Activated CD8-positive, alpha-beta memory T cell treated with anti-CD3 and anti-CD28 coated beads for 24 hours (primary cell): Measurements from ENCODE around the gene RAB15.
A peak's percentile ranks its signal among the peaks of the same experiment; 100 is the strongest.

Experiments used
- DNase-seq: peaks from one replicate; pipeline ENCODE4 v3.0.0-alpha.2; 2020

RAB15 gene

GRCh38 chr14:64971943-64972791 is at the start of gene RAB15:
Gene RAB15 (minus strand): TSS chr14:64972336. CDS start chr14:64972076, 260 bp downstream.
- peak; percentile 73 for DNase-seq

GRCh38 chr14:65019944-65020566 is 47.9 kb upstream of the RAB15 start:
- no peak for DNase-seq

GRCh38 chr14:65016471-65016870 is 44.3 kb upstream of the RAB15 start:
- no peak for DNase-seq

- no peak for DNase-seq
Measured at GRCh38 chr14:65015391-65015790, 43.3 kb upstream of the RAB15 start.

GRCh38 chr14:65012353-65012752 is 40.2 kb upstream of the RAB15 start:
- DNase-seq = no peak

GRCh38 chr14:65011538-65011937 is 39.4 kb upstream of the RAB15 start:
- DNase-seq = no peak

- no peak for DNase-seq
Measured at GRCh38 chr14:65010211-65010931, 38.2 kb upstream of the RAB15 start.

- no peak for DNase-seq
Measured at GRCh38 chr14:65007202-65007601, 35.1 kb upstream of the RAB15 start.

GRCh38 chr14:65006261-65006721 is 34.2 kb upstream of the RAB15 start:
- no peak for DNase-seq

GRCh38 chr14:65003394-65003793 is 31.3 kb upstream of the RAB15 start:
- no peak for DNase-seq

- no peak for DNase-seq
Measured at GRCh38 chr14:65002586-65003210, 30.6 kb upstream of the RAB15 start.

- DNase-seq = no peak
Measured at GRCh38 chr14:65001723-65002122, 29.6 kb upstream of the RAB15 start.

- no peak for DNase-seq
Measured at GRCh38 chr14:65000898-65001591, 28.9 kb upstream of the RAB15 start.

GRCh38 chr14:64998455-64998931 is 26.4 kb upstream of the RAB15 start:
- no peak for DNase-seq

GRCh38 chr14:64997108-64997794 is 25.1 kb upstream of the RAB15 start:
- DNase-seq = no peak

- no peak for DNase-seq
Measured at GRCh38 chr14:64995291-64995690, 23.2 kb upstream of the RAB15 start.

GRCh38 chr14:64994540-64994939 is 22.4 kb upstream of the RAB15 start:
- DNase-seq = no peak

GRCh38 chr14:64993266-64993930 is 21.3 kb upstream of the RAB15 start:
- DNase-seq = no peak

GRCh38 chr14:64992328-64992885 is 20.3 kb upstream of the RAB15 start:
- DNase-seq = no peak

GRCh38 chr14:64990939-64991338 is 18.8 kb upstream of the RAB15 start:
- no peak for DNase-seq

- no peak for DNase-seq
Measured at GRCh38 chr14:64990296-64990695, 18.2 kb upstream of the RAB15 start.
